ENCODE data around the gene TM7SF2.

The TM7SF2 gene

GRCh38 chr11:65150509-65151299 lies 39.0 kb downstream of the TM7SF2 start:
- peak in 46 of 56 donors; percentile 5 to 85 (median 39) for DNase-seq

GRCh38 chr11:65151331-65151899 lies 39.7 kb downstream of the TM7SF2 start:
- no peak for DNase-seq

- no peak for DNase-seq
These were observed 40.5 kb downstream of the TM7SF2 start for GRCh38 chr11:65152122-65152521.

GRCh38 chr11:65156256-65156655 lies 44.6 kb downstream of the TM7SF2 start:
- DNase-seq: no peak

GRCh38 chr11:65156926-65157325 lies 45.3 kb downstream of the TM7SF2 start:
- no peak for DNase-seq

- no peak for DNase-seq
These were observed 45.7 kb downstream of the TM7SF2 start for GRCh38 chr11:65157336-65157735.

- no peak for DNase-seq
These were observed 47.3 kb downstream of the TM7SF2 start for GRCh38 chr11:65159012-65159411.

GRCh38 chr11:65160643-65161042 lies 49.0 kb downstream of the TM7SF2 start:
- DNase-seq: no peak

GRCh38 chr11:65163684-65164083 lies 52.0 kb downstream of the TM7SF2 start:
- DNase-seq: no peak

Data from nucleus accumbens (tissue), 56 donors.